ENCODE data around the gene CNTN1.

CNTN1 gene

GRCh38 chr12:41039461-41039860 lies 347.2 kb downstream of the CNTN1 start:
- CTCF ChIA-PET, result no interaction called here
- DNase-seq (ENCODE audit: extremely low spot score), result no peak
- POLR2A ChIA-PET, result no interaction called here
- TF ChIP-seq L3MBTL2 (conservative IDR thresholded peaks at IDR 0.05) (no peak), SP1 (IDR thresholded peaks at IDR 0.05) (no peak), FOXM1 (IDR thresholded peaks at IDR 0.05; ENCODE audit: borderline replicate concordance) (no peak)

GRCh38 chr12:41045509-41045908 lies 353.3 kb downstream of the CNTN1 start:
- DNase-seq (ENCODE audit: extremely low spot score), result no peak
- CTCF ChIA-PET, result no interaction called here
- POLR2A ChIA-PET, result no interaction called here
- TF ChIP-seq NFRKB (IDR thresholded peaks at IDR 0.05), result no peak
- no peak for TF ChIP-seq ELF4 (IDR thresholded peaks at IDR 0.05)
- TF ChIP-seq HDGF (IDR thresholded peaks at IDR 0.05; ENCODE audit: borderline replicate concordance), result no peak
- TF ChIP-seq ARNT (IDR thresholded peaks at IDR 0.05), result no peak
- no peak for TF ChIP-seq SUZ12 (IDR thresholded peaks at IDR 0.05)
- no peak for TF ChIP-seq CTBP1 (IDR thresholded peaks at IDR 0.05; ENCODE audit: borderline replicate concordance)
- TF ChIP-seq ZNF384 (IDR thresholded peaks at IDR 0.05), result no peak
- no peak for TF ChIP-seq L3MBTL2 (conservative IDR thresholded peaks at IDR 0.05)
- no peak for TF ChIP-seq SP1 (IDR thresholded peaks at IDR 0.05)
- no peak for TF ChIP-seq PKNOX1 (IDR thresholded peaks at IDR 0.05)
- TF ChIP-seq FOXM1 (IDR thresholded peaks at IDR 0.05; ENCODE audit: borderline replicate concordance), result no peak

GRCh38 chr12:41049033-41049432 lies 356.8 kb downstream of the CNTN1 start:
- no peak for DNase-seq (ENCODE audit: extremely low spot score)
- CTCF ChIA-PET, result no interaction called here
- TF ChIP-seq L3MBTL2 (conservative IDR thresholded peaks at IDR 0.05) (no peak), LEF1 (IDR thresholded peaks at IDR 0.05; ENCODE audit: borderline replicate concordance) (no peak), ELF4 (IDR thresholded peaks at IDR 0.05) (no peak), BHLHE40 (IDR thresholded peaks at IDR 0.05; ENCODE audit: borderline replicate concordance) (no peak), CTBP1 (IDR thresholded peaks at IDR 0.05; ENCODE audit: borderline replicate concordance) (no peak), ARNT (IDR thresholded peaks at IDR 0.05) (no peak), TARDBP (IDR thresholded peaks at IDR 0.05) (no peak), FOXK2 (IDR thresholded peaks at IDR 0.05) (no peak), NFRKB (IDR thresholded peaks at IDR 0.05) (no peak)
- POLR2A ChIA-PET, result no interaction called here

- POLR2A ChIA-PET, result no interaction called here
- DNase-seq (ENCODE audit: extremely low spot score), result no peak
- CTCF ChIA-PET, result no interaction called here
- TF ChIP-seq TARDBP (IDR thresholded peaks at IDR 0.05) (no peak), ARNT (IDR thresholded peaks at IDR 0.05) (no peak), FOXK2 (IDR thresholded peaks at IDR 0.05) (no peak), HDGF (IDR thresholded peaks at IDR 0.05; ENCODE audit: borderline replicate concordance) (no peak), PKNOX1 (IDR thresholded peaks at IDR 0.05) (no peak), SP1 (IDR thresholded peaks at IDR 0.05) (no peak), LEF1 (IDR thresholded peaks at IDR 0.05; ENCODE audit: borderline replicate concordance) (no peak), CTBP1 (IDR thresholded peaks at IDR 0.05; ENCODE audit: borderline replicate concordance) (no peak), SUZ12 (IDR thresholded peaks at IDR 0.05) (no peak), NFRKB (IDR thresholded peaks at IDR 0.05) (no peak), L3MBTL2 (conservative IDR thresholded peaks at IDR 0.05) (no peak), ELF4 (IDR thresholded peaks at IDR 0.05) (no peak), ZNF384 (IDR thresholded peaks at IDR 0.05) (no peak)
Observed at GRCh38 chr12:41051954-41052353, 359.7 kb downstream of the CNTN1 start.

GRCh38 chr12:41052441-41052840 lies 360.2 kb downstream of the CNTN1 start:
- POLR2A ChIA-PET, result no interaction called here
- no peak for DNase-seq (ENCODE audit: extremely low spot score)
- TF ChIP-seq L3MBTL2 (conservative IDR thresholded peaks at IDR 0.05) (no peak), ELF4 (IDR thresholded peaks at IDR 0.05) (no peak), TARDBP (IDR thresholded peaks at IDR 0.05) (no peak), LEF1 (IDR thresholded peaks at IDR 0.05; ENCODE audit: borderline replicate concordance) (no peak), FOXM1 (IDR thresholded peaks at IDR 0.05; ENCODE audit: borderline replicate concordance) (no peak), FOXK2 (IDR thresholded peaks at IDR 0.05) (no peak), SP1 (IDR thresholded peaks at IDR 0.05) (no peak), CTBP1 (IDR thresholded peaks at IDR 0.05; ENCODE audit: borderline replicate concordance) (no peak), FOXA1 (IDR thresholded peaks at IDR 0.05) (no peak), PKNOX1 (IDR thresholded peaks at IDR 0.05) (no peak), ZNF384 (IDR thresholded peaks at IDR 0.05) (no peak), ARNT (IDR thresholded peaks at IDR 0.05) (no peak), HDGF (IDR thresholded peaks at IDR 0.05; ENCODE audit: borderline replicate concordance) (no peak), BHLHE40 (IDR thresholded peaks at IDR 0.05; ENCODE audit: borderline replicate concordance) (no peak), NFRKB (IDR thresholded peaks at IDR 0.05) (no peak), SUZ12 (IDR thresholded peaks at IDR 0.05) (no peak)
- CTCF ChIA-PET, result no interaction called here

GRCh38 chr12:41053046-41053445 lies 360.8 kb downstream of the CNTN1 start:
- no peak for TF ChIP-seq ELF4 (IDR thresholded peaks at IDR 0.05)
- no peak for TF ChIP-seq CTBP1 (IDR thresholded peaks at IDR 0.05; ENCODE audit: borderline replicate concordance)
- TF ChIP-seq PKNOX1 (IDR thresholded peaks at IDR 0.05), result no peak
- no peak for TF ChIP-seq FOXM1 (IDR thresholded peaks at IDR 0.05; ENCODE audit: borderline replicate concordance)
- TF ChIP-seq ZNF384 (IDR thresholded peaks at IDR 0.05), result no peak
- TF ChIP-seq SP1 (IDR thresholded peaks at IDR 0.05), result no peak
- no peak for TF ChIP-seq FOXK2 (IDR thresholded peaks at IDR 0.05)
- no peak for TF ChIP-seq SUZ12 (IDR thresholded peaks at IDR 0.05)
- TF ChIP-seq LEF1 (IDR thresholded peaks at IDR 0.05; ENCODE audit: borderline replicate concordance), result no peak
- no peak for TF ChIP-seq ARNT (IDR thresholded peaks at IDR 0.05)
- no peak for TF ChIP-seq TARDBP (IDR thresholded peaks at IDR 0.05)
- TF ChIP-seq FOXA1 (IDR thresholded peaks at IDR 0.05), result no peak
- no peak for TF ChIP-seq HDGF (IDR thresholded peaks at IDR 0.05; ENCODE audit: borderline replicate concordance)
- no peak for TF ChIP-seq NFRKB (IDR thresholded peaks at IDR 0.05)
- no peak for TF ChIP-seq BHLHE40 (IDR thresholded peaks at IDR 0.05; ENCODE audit: borderline replicate concordance)
- no peak for TF ChIP-seq L3MBTL2 (conservative IDR thresholded peaks at IDR 0.05)
- POLR2A ChIA-PET, result no interaction called here
- CTCF ChIA-PET, result no interaction called here
- DNase-seq (ENCODE audit: extremely low spot score), result no peak

Data from HEK293T (cell line).